Keratinocyte (primary cell): Measurements from ENCODE around the gene NAA80. TPM values are rescaled to one million over a fixed set of nuclear protein-coding genes. Genes with fewer than 3 reads are reported as not detected.
A peak's percentile ranks its signal among the peaks of the same experiment; 100 is the strongest.

ENCODE experiments used
- DNase-seq: peaks from one replicate; pipeline ENCODE4 v3.0.0-alpha.2; 2011; ENCODE audit warnings: low read depth, missing footprints, low spot score
- FAIRE-seq: peaks from 2 replicates; lab custom pipeline; 2011; peaks lifted over from hg19 to GRCh38; lab: Jason Lieb, UNC
- H2AFZ ChIP-seq: 2 replicates; pipeline ENCODE4 v1.6.0; 2012; ENCODE audit warnings: low read length, control low read depth, inconsistent platforms; ENCODE audit not compliant: control insufficient read depth
- H3K27ac ChIP-seq: 2 replicates; pipeline ENCODE4 v1.5.1; 2011; ENCODE audit warnings: low read length; ENCODE audit not compliant: control insufficient read depth, insufficient read depth
- H3K27me3 ChIP-seq: 3 replicates; pipeline ENCODE4 v1.6.0; 2011; ENCODE audit warnings: low read length; ENCODE audit not compliant: control insufficient read depth, insufficient read depth; ENCODE audit errors: extremely low read depth
- H3K36me3 ChIP-seq, 2 experiments: 2 replicates in 1 of 2; 3 replicates in 1 of 2; pipeline ENCODE4 v1.5.1; 2011; ENCODE audit warnings: low read length in 2 of 2, mild to moderate bottlenecking in 1 of 2; ENCODE audit not compliant: control insufficient read depth in 2 of 2, insufficient read depth in 2 of 2; ENCODE audit errors: extremely low read depth in 1 of 2
- H3K4me1 ChIP-seq: 3 replicates; pipeline ENCODE4 v1.5.1; 2011; ENCODE audit warnings: low read length; ENCODE audit not compliant: control insufficient read depth, insufficient read depth; ENCODE audit errors: extremely low read depth
- H3K4me2 ChIP-seq: 3 replicates; pipeline ENCODE4 v1.6.0; 2011; ENCODE audit warnings: low read depth, low read length; ENCODE audit not compliant: control insufficient read depth, insufficient read depth; ENCODE audit errors: extremely low read depth
- H3K4me3 ChIP-seq, 3 experiments: fragments of 200-600 bp in 1 of 3; sonication (generic) in 1 of 3; 2 replicates in 2 of 3; 3 replicates in 1 of 3; pipeline ENCODE4 v1.5.1; 2011 to 2016; ENCODE audit warnings: low read length in 3 of 3, mild to moderate bottlenecking in 3 of 3, control low read depth in 2 of 3, inconsistent platforms in 1 of 3, low read depth in 1 of 3, mixed read lengths in 1 of 3, mixed run types in 1 of 3, moderate library complexity in 1 of 3; ENCODE audit not compliant: control insufficient read depth in 2 of 3, insufficient read depth in 2 of 3; ENCODE audit errors: extremely low read depth in 1 of 3
- H3K79me2 ChIP-seq: 2 replicates; pipeline ENCODE4 v1.6.0; 2012; ENCODE audit warnings: low read length; ENCODE audit not compliant: control insufficient read depth, insufficient read depth
- H3K9ac ChIP-seq: 3 replicates; pipeline ENCODE4 v1.6.0; 2011; ENCODE audit warnings: low read length; ENCODE audit not compliant: control insufficient read depth, insufficient read depth; ENCODE audit errors: extremely low read depth
- H3K9me1 ChIP-seq: 3 replicates; pipeline ENCODE4 v1.6.0; 2011; ENCODE audit warnings: low read length; ENCODE audit not compliant: control insufficient read depth, insufficient read depth; ENCODE audit errors: extremely low read depth
- H3K9me3 ChIP-seq: 2 replicates; pipeline ENCODE4 v1.5.1; 2012; ENCODE audit warnings: low read depth, low read length; ENCODE audit not compliant: control insufficient read depth
- H4K20me1 ChIP-seq: 3 replicates; pipeline ENCODE4 v1.6.0; 2011; ENCODE audit warnings: low read length; ENCODE audit not compliant: control insufficient read depth, insufficient read depth; ENCODE audit errors: extremely low read depth
- CTCF ChIP-seq, 3 experiments: IDR thresholded peaks in 1 of 3; conservative IDR thresholded peaks in 1 of 3; optimal IDR thresholded peaks in 1 of 3; 2 replicates in 2 of 3; 3 replicates in 1 of 3; pipeline versions ENCODE3 to v1.5.1; 2011; ENCODE audit warnings: low read length in 3 of 3, mild to moderate bottlenecking in 3 of 3, moderate library complexity in 2 of 3, control low read depth in 1 of 3, inconsistent platforms in 1 of 3; ENCODE audit not compliant: insufficient read depth in 2 of 3; ENCODE audit errors: extremely low read depth in 1 of 3
- EZH2 ChIP-seq: IDR thresholded peaks from one replicate; pipeline ENCODE4 v1.6.1; 2012; ENCODE audit warnings: inconsistent platforms, mild to moderate bottlenecking, low read length, moderate library complexity
- dilution Hi-C: fragments of 300-500 bp; cut with MboI; formaldehyde crosslinking; loops from one replicate; pipeline ENCODE4 v1.7.0; 2020; ENCODE audit warnings: low sequenced_read_pairs; ENCODE audit not compliant: extremely low pct_ligation_motif_present
- polyA plus RNA-seq, 5 experiments: library from polyadenylated mRNA; depleted of rRNA in 3 of 5; stranded (reverse) in 3 of 5; stranded (forward) in 1 of 5; unstranded in 1 of 5; fragments of >200 nt; gene quantifications; 1 replicate in 1 of 5; 2 replicates in 3 of 5; 3 replicates in 1 of 5; pipeline versions ENCODE4 v1.2.1 to v1.2.3, GENCODE V29; 2011 to 2012; ENCODE audit warnings: missing spikeins in 2 of 5, low read depth in 1 of 5, low replicate concordance in 1 of 5

Gene NAA80
- polyA plus RNA-seq, 1 donor (not counting 4 experiments of a cell fraction or from before 2014, with no cell fraction given) = 6.1 TPM

GRCh38 chr3:50299638-50299928 is 378 bp upstream of the NAA80 start:
- TF ChIP-seq CTCF (optimal IDR thresholded peaks at IDR 0.05 in 1 of 3, IDR thresholded peaks at IDR 0.05 in 1 of 3, conservative IDR thresholded peaks at IDR 0.05 in 1 of 3; ENCODE audit: extremely low read depth in 1 of 3, insufficient read depth in 2 of 3, low read length in 3 of 3) (no peak), EZH2 (no peak)
- DNase-seq (no peak), FAIRE-seq (no peak)
- H3K27ac ChIP-seq = peak overlapping the region; percentile 97
- H3K9me3 ChIP-seq = no peaks in the 10 kb centered on the region
- dilution Hi-C loops = no loop called here
- peaks cover 34% of the 10 kb centered on the region for H3K4me1 ChIP-seq
- H4K20me1 ChIP-seq = no peaks in the 10 kb centered on the region
- peak overlapping the region; percentile 13 to 67 (median 48) for H3K4me3 ChIP-seq
- H3K4me2 ChIP-seq = peak overlapping the region; percentile 79
- H3K36me3 ChIP-seq = peaks cover 0 to 4% of the 10 kb centered on the region in 2 experiments
- H3K9ac ChIP-seq = peak overlapping the region; percentile 76
- no peaks in the 10 kb centered on the region for H3K27me3 ChIP-seq
- peaks cover 4% of the 10 kb centered on the region for H3K9me1 ChIP-seq
- peaks cover 9% of the 10 kb centered on the region for H3K79me2 ChIP-seq
- H2AFZ ChIP-seq = no peak overlapping the region

GRCh38 chr3:50297896-50298725 is 1.1 kb downstream of the NAA80 start:
- Histone ChIP-seq H3K36me3 (peaks cover 0 to 4% of the 10 kb centered on the region in 2 experiments), H3K9me1 (peaks cover 3% of the 10 kb centered on the region), H3K9me3 (no peaks in the 10 kb centered on the region), H4K20me1 (no peaks in the 10 kb centered on the region), H3K4me3 (peak overlapping the region; percentile 76 to 97 (median 94)), H3K27ac (peak overlapping the region; percentile 89), H3K79me2 (peaks cover 7% of the 10 kb centered on the region), H3K4me2 (peak overlapping the region; percentile 94), H3K4me1 (peaks cover 24% of the 10 kb centered on the region), H3K9ac (peak overlapping the region; percentile 95), H2AFZ (no peak overlapping the region), H3K27me3 (no peaks in the 10 kb centered on the region)
- FAIRE-seq = no peak
- DNase-seq = no peak
- dilution Hi-C loops = no loop called here
- TF ChIP-seq CTCF (optimal IDR thresholded peaks at IDR 0.05 in 1 of 3, IDR thresholded peaks at IDR 0.05 in 1 of 3, conservative IDR thresholded peaks at IDR 0.05 in 1 of 3; ENCODE audit: extremely low read depth in 1 of 3, insufficient read depth in 2 of 3, low read length in 3 of 3) (peak in 2 of 3 experiments; percentile 30 to 35), EZH2 (no peak)
